HG03108 (cell line): Measurements from ENCODE around the gene TMEM170B.
"Not testable (repeated sequence)": the region's sequence is repeated elsewhere in the genome, so short reads cannot be mapped to it uniquely, and the experiment has no call there.

Experiments
- ATAC-seq: cut with Tn5 transposase; IDR thresholded peaks from one replicate; pipeline ENCODE4 v1.9.1; 2021; ENCODE audit warnings: moderate library complexity; ENCODE audit not compliant: unreplicated experiment

TMEM170B gene

GRCh38 chr6:11527274-11527870, 10.2 kb upstream of the TMEM170B start:
- ATAC-seq, result no peak

GRCh38 chr6:11528996-11529395, 8.6 kb upstream of the TMEM170B start:
- no peak for ATAC-seq

DNA sequence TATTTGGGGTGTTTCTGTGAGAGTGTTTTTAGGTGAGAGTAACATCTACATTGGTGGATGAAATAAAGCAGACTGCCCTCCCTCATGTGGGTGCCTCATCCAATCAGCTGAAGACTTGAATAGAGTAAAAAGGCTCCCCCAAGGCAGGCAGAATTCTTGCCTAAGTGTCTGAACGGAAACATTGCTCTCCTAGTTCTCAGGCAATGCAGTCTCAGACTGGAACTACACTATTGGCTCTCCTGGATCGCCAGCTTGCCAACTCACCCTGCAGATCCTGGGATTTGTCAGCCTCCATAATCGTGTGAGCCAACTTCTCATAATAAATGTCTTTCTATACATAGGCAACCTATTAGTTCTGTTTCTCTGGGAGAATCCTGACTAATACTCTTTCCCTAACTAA, 5.5 kb upstream of the TMEM170B start:
- no peak for ATAC-seq

DNA sequence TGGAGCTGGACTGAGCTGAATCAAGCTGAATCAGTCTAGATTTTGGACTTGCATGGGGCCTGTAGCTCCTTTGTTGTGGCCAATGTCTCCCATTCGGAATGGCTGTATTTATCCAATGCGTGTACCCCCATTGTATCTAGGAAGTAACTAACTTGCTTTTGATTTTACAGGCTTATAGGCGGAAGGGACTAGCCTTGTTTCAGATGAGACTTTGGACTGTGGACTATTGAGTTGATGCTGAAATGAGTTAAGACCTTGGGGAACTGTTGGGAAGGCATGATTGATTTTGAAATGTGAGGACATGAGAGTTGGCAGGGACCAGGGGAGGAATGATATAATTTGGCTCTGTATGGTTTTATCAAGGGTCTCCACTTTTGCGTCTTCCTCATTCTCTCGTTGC, 3.0 kb upstream of the TMEM170B start:
- no peak for ATAC-seq

GRCh38 chr6:11535801-11536230, 1.7 kb upstream of the TMEM170B start:
- no peak for ATAC-seq

DNA sequence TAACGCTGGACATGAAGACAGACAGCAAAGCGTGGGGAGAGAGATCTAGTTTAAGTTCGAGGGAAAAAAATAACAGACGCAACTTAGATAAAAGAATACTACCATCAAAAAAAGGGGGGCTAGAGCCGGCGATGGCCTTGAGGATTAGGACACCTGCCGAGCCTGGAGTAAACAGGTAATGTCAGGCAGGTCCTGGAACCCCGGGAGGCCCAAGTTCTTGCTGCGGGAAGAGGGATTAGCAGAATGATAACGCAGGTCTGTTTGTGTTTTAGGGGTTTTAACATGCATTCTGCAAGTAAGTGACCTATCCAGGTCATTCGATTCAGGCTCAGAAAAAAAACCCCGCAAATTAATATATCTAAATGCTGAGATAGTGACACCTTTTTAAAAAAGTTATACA, 754 bp upstream of the TMEM170B start:
- ATAC-seq, result no peak

DNA sequence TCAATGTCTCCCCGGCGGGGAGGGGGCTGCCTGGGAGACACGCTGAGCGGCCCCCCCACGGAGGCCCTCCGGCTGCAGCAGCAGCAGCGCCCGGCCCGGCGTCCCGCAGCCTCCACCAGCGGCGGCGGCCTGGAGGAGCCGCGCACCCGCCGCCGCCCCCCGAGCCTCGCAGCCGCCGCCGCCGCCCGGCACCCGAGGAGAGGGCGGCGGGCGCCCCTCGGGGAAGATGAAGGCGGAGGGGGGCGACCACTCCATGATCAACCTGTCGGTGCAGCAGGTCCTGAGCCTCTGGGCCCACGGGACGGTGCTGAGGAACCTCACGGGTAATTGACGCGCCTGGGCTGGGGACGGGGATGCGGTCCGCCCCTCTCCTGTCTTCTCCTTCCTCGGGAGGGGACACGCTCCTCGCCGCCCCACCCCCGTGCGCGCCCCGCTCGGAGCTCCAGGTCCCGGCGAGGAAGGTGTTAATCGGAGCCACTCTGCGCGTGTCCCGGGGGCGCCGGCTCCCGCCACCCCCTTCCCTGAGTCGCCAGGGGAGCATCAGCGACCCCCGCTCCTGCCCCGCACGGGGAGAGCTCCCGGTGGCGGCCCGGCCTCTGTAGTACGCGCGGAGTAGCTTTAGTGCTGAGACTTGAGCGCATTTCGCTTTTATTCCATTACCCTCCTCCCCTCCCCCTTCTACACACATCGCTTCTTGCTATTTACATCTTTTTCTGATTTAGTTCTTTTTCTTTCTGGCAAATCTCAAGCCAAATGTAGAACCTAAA, 686 bp downstream of the TMEM170B start:
- ATAC-seq, result peak; percentile 18

- no peak for ATAC-seq
Observed at GRCh38 chr6:11538819-11539468, 1.4 kb downstream of the TMEM170B start.

DNA sequence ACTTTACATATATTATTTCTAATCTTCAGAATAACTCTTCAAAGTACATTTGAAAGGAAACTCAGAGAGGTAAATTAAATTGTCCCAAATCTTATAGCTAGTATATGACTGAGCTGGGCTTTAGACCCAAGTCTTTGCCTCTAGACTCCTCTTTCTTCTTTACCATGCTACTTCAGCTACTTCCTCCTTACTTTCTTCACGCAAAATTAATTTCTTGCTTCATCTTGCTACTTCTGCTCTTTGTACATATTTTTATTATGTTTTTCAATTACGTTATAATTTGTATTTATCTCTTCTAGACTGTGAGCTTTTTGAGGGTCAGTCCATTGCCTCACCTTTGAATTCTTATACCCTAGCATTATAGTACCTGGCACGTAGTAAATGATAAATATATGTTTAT, 5.3 kb downstream of the TMEM170B start:
- no peak for ATAC-seq

DNA sequence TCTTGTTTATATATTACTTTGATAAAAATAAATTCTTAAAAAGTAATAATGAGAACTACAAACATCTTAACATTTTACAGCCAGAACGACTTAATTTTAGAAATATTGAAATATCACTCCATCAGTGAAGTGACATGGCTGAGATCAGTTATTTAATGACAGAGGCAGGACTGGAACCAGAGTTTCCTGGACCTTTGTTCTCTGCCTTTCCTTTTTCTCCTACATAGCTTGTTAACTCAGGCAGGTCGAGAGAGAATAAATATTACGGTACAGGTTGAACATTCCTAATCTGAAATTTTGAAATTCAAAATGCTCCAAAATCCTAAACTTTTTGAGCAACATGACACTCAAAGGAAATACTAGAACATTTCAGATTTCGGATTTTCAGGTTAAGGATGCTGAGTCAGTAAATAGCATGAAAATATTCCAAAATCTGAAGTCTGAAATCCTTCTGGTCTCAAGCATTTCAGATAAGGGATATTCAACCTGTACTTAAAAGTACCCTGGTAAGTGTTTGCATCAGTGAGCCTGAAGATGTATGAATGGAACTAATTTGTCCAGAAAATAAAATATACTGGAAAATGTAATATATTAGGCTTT, 6.5 kb downstream of the TMEM170B start:
- no peak for ATAC-seq

- not testable (repeated sequence) for ATAC-seq
Observed at GRCh38 chr6:11547846-11548245, 10.3 kb downstream of the TMEM170B start.

DNA sequence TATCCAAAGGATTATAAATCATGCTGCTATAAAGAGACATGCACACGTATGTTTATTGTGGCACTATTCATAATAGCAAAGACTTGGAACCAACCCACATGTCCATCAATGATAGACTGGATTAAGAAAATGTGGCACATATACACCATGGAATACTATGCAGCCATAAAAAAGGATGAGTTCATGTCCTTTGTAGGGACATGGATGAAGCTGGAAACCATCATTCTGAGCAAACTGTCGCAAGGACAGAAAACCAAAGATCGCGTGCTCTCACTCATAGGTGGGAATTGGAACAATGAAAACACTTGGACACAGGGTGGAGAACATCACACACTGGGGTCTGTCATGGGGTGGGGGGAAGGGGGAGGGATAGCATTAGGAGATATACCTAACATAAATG, 11.0 kb downstream of the TMEM170B start:
- not testable (repeated sequence) for ATAC-seq

DNA sequence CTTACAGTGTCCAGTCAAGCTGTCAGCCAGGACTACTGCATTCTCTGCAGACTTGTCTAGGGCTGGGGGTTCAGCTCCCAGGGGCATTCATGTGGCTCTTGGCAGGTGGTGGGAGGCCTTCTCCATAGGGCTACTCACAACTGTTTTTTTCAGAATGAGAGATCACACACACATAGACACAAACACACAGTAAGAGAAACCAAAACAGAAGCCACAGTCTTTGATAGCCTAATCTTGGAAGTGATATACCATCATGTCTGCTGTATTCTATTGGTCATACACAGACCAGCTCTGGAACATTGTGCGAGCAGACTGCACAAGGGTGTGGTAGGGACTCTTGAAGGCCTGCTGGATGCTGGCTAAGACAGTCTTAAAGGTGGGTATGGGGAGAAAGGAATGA, 13.5 kb downstream of the TMEM170B start:
- no peak for ATAC-seq

DNA sequence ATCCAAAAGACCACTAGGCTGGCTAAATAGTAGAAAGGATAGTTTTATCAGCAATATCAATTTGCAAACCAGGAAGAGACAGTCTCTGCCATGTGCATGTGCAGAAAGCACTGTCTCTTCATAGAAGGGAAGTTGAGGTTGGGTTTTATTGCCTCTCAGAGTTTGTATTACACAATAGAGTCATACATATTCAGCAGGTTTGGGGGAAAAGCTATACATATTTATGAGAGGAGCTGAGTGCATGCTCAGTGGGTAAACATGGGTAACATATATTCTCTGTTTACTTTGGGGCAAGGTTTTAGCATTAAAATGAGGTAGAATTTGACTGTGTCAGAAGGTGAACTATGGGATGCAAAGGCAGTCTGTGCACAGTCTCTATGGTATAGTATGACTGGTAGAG, 14.9 kb downstream of the TMEM170B start:
- no peak for ATAC-seq

GRCh38 chr6:11553824-11554223, 16.3 kb downstream of the TMEM170B start:
- no peak for ATAC-seq

- no peak for ATAC-seq
Observed at GRCh38 chr6:11556309-11556708, 18.8 kb downstream of the TMEM170B start.

- ATAC-seq, result no peak
Observed at GRCh38 chr6:11563793-11564192, 26.2 kb downstream of the TMEM170B start.

DNA sequence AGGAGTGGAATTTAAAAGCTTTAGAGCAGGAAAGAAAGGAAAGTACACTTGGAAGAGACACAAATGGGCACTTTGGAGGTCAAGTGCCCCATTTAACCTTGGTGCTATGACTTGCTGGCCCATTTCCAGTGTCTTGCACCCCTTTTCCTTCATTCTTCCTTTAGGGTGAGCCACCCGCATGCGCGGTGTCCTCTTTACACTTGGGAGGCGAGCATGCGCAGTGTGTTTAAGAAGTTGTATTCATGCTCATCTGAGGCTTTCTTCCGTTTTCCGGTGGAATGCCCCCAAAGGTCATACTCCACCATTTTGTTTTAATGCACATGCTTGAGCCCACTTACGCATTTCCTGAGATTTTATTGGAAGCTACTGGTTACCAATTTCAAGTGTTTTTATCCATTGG, 29.1 kb downstream of the TMEM170B start:
- ATAC-seq, result no peak

- no peak for ATAC-seq
Observed at GRCh38 chr6:11571073-11571472, 33.5 kb downstream of the TMEM170B start.

- ATAC-seq, result peak; percentile 93
Observed at GRCh38 chr6:11575408-11576033, 38.0 kb downstream of the TMEM170B start.

DNA sequence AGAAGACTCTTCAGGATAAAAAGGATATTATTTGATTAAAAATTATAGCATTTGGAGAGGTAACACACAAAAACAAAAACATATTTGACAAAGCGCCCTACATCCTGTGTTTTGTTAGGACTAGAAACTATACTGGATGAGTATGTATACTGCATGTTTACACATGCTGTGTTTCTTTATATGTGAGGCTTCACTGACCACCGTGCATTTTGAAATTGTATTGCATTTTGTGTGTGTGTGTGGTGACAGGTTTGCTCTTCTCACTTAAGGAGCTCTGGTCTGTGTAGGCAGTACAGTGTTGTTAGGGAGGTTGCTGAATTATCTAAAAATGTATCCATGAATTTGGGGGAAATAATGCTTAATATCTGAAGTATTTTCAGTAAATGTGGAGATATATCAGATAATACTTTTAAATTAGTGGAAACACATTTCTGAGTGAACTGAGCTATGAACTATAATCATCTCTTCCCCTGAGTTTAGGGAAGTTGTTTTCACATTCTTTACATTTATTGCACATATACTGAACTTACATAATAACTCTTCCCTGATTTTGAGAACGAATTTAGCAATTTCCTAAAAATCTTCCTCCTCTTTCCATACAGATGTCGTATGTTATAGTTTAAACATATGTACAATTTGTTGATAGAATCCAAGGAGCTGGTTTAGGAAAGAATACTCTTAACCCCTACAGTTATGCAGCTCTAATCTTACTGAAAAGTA, 43.3 kb downstream of the TMEM170B start:
- no peak for ATAC-seq
